ENCODE data around the gene ABHD14A.
A peak's percentile ranks its signal among the peaks of the same experiment; 100 is the strongest.

ABHD14A gene

DNA sequence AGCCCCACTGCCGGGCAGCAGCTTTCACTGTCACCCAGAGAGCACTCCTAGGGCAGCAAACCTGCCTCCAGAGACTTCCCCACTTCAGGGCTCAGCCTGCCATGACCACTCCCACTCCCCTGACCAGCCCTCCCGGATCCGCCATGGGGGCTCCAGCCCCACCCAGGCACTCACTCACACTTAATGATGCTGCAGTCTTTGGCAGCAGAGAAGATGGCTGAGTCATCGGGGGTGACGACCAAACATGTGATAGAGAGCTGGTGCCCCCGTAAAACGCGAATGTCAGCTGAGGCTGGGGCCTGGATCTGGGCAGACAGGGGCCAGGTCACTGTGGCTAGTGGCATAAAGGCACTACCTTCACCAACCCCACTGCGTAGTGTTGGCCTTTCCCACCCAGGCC, 37.9 kb upstream of the ABHD14A start:
- peaks cover 22% of the 10 kb centered on the region for H3K4me1 Mint-ChIP-seq (ENCODE audit: low read depth)
- H3K36me3 Mint-ChIP-seq = peaks cover 4% of the 10 kb centered on the region
- no peak overlapping the region for H3K27ac Mint-ChIP-seq

GRCh38 chr3:51937611-51938450, 37.0 kb upstream of the ABHD14A start:
- Mint-ChIP-seq H3K27me3 (no peaks in the 10 kb centered on the region), H3K4me1 (ENCODE audit: low read depth) (peaks cover 24% of the 10 kb centered on the region), H3K36me3 (peaks cover 4% of the 10 kb centered on the region), H3K9me3 (ENCODE audit: low read depth) (no peaks in the 10 kb centered on the region), H3K4me3 (no peak overlapping the region), H3K27ac (peak overlapping the region; percentile 22)

More for the DNA sequence above, 37.9 kb upstream of the ABHD14A start:
- no peaks in the 10 kb centered on the region for H3K27me3 Mint-ChIP-seq
- H3K4me3 Mint-ChIP-seq = no peak overlapping the region
- H3K9me3 Mint-ChIP-seq (ENCODE audit: low read depth) = no peaks in the 10 kb centered on the region

DNA sequence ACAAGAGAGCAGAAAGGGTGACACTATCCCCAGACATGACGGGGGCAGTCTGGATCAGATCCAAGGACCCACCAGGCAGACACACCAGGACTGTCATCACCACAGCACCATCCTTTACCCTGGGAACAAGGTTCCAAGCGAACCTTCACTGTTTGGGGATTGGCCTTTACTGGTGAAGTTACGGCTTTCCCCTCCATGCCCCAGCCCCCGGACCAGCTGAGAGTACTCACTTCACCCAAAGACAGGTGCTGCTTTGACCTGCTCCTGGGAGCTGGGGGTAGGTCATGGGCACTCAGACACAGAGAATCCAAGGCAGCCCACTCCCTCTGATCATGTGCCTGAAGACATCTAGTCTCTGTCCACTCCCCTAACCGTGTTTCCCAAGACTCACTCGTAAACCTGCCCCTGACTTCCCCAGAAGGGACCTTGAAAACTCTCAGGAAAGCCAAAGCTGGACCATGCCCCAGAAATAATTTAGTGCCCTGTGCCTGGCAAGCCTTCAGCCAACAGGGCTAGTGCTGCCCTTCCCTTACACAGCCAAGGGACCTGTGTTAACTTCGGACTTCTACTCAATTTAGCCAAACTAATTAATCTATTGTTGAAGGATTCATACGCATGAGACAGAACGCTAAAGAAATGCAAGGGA, 36.0 kb upstream of the ABHD14A start:
- no peaks in the 10 kb centered on the region for H3K27me3 Mint-ChIP-seq
- peaks cover 4% of the 10 kb centered on the region for H3K36me3 Mint-ChIP-seq
- no peaks in the 10 kb centered on the region for H3K9me3 Mint-ChIP-seq (ENCODE audit: low read depth)
- H3K4me1 Mint-ChIP-seq (ENCODE audit: low read depth) = peaks cover 27% of the 10 kb centered on the region
- peak overlapping the region; percentile 8 for H3K27ac Mint-ChIP-seq
- H3K4me3 Mint-ChIP-seq = peak overlapping the region; percentile 98

DNA sequence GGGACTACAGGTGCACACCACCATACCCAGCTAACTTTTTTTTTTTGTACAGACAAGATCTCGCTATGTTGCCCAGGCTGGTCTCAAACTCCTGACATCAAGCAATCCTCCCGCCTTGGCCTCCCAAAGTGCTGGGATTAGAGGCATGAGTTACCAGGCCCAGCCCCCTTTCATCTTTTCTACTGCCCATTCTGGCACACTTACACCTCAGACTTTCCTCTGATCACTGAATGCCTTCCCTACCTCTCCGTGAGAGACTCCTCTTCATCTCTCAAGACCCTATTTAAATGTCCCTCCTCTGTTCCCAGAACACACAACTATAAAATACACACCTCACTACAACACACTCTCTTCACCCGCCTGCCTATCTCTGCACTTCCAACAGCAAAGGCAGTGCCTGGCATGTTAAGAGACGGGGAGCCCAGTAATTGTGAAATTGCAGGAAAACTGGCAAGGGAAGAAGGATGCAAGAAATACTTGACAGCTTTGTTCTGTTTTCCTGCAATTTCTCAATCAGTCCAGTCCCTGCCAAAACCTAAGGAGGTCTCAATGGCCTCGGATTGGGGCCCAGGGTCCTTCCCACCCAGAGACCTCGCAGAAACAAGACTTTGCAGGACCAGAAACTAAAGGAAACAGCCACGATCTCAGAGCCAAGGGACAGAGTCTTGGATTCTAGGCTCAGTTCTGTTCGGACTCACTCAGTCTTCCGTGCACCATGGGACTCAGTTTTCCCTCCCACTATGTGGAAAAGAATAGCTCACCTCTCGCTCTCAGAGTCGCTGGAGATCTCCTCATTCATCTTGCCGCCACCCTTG, 34.0 kb upstream of the ABHD14A start:
- Mint-ChIP-seq H3K9me3 (ENCODE audit: low read depth) (no peaks in the 10 kb centered on the region), H3K4me1 (ENCODE audit: low read depth) (peaks cover 28% of the 10 kb centered on the region), H3K4me3 (peak overlapping the region; percentile 98), H3K27ac (peak overlapping the region; percentile 89), H3K36me3 (peaks cover 4% of the 10 kb centered on the region), H3K27me3 (no peaks in the 10 kb centered on the region)

DNA sequence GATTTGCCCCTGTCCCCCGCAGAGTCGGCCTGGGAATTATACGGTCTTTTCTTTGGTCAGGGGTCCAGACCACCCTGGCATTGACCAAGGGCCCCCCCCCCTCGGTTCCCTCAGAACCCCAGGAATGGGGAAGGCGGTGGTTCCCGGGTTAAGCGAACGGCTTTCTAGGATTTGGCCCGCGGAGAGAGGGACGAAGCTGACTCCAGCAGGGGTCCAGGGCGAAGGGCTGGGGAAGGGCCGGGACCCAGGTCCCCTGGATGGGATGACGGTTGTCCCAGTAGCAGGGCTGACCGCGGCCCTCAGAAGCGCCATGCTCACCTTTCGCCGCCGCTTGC, 33.4 kb upstream of the ABHD14A start:
- peaks cover 28% of the 10 kb centered on the region for H3K4me1 Mint-ChIP-seq (ENCODE audit: low read depth)
- no peaks in the 10 kb centered on the region for H3K27me3 Mint-ChIP-seq
- H3K4me3 Mint-ChIP-seq = peak overlapping the region; percentile 98
- H3K9me3 Mint-ChIP-seq (ENCODE audit: low read depth) = no peaks in the 10 kb centered on the region
- H3K27ac Mint-ChIP-seq = peak overlapping the region; percentile 89
- H3K36me3 Mint-ChIP-seq = peaks cover 4% of the 10 kb centered on the region

GRCh38 chr3:51941798-51942602, 32.9 kb upstream of the ABHD14A start, which contains the start of the genes PARP3 and RRP9:
TSS of gene PARP3 (plus strand) at chr3:51942363. CDS start at chr3:51943356, 993 bp downstream.
TSS of gene RRP9 (minus strand) at chr3:51941904. CDS start at chr3:51941867, 37 bp downstream.
- peaks cover 4% of the 10 kb centered on the region for H3K36me3 Mint-ChIP-seq
- no peaks in the 10 kb centered on the region for H3K27me3 Mint-ChIP-seq
- no peaks in the 10 kb centered on the region for H3K9me3 Mint-ChIP-seq (ENCODE audit: low read depth)
- peak within 1 kb of the TSS; percentile 89 for H3K27ac Mint-ChIP-seq
- H3K4me3 Mint-ChIP-seq = peak within 1 kb of the TSS; percentile 98
- peaks cover 28% of the 10 kb centered on the region for H3K4me1 Mint-ChIP-seq (ENCODE audit: low read depth)

DNA sequence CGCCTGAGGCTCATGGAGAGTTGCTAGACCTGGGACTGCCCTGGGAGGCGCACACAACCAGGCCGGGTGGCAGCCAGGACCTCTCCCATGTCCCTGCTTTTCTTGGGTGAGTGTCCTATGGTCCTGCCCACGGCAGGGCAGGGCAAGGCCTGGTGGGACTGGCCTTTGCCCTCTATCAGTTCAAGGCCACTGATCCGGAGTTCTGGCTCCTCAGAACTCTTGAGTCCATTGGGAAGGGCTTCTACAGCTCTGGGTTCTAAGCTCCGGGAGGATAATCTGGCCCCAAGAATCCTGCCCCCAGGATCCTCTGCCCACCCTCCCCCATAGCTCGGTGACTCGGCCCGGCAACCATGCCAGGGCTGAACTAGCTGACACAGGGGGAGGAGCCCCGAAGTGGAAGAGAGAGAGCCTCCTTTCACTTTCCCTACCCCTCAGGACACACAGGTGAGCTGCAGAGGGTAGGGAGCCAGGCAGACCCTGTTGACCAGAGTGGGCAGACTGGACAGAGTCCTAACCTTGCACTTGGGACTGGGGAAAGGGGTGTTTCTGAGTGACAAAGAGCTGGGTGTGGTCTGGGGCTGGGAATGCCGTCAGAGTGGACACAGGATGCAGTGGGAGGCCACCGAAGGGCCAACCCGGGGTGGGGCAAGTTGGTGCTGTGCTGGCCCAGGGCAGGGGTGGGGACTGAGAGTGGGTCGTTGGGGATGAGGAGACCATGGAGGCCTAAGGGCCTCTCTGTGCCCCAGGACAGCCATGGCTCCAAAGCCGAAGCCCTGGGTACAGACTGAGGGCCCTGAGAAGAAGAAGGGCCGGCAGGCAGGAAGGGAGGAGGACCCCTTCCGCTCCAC, 32.0 kb upstream of the ABHD14A start:
- no peaks in the 10 kb centered on the region for H3K9me3 Mint-ChIP-seq (ENCODE audit: low read depth)
- no peaks in the 10 kb centered on the region for H3K27me3 Mint-ChIP-seq
- H3K36me3 Mint-ChIP-seq = peaks cover 4% of the 10 kb centered on the region
- H3K4me3 Mint-ChIP-seq = peak overlapping the region; percentile 98
- H3K27ac Mint-ChIP-seq = peak overlapping the region; percentile 87
- peaks cover 28% of the 10 kb centered on the region for H3K4me1 Mint-ChIP-seq (ENCODE audit: low read depth)

GRCh38 chr3:51943451-51944391, 31.1 kb upstream of the ABHD14A start:
- Mint-ChIP-seq H3K27ac (peak overlapping the region; percentile 43), H3K4me3 (peak overlapping the region; percentile 41), H3K27me3 (no peaks in the 10 kb centered on the region)

DNA sequence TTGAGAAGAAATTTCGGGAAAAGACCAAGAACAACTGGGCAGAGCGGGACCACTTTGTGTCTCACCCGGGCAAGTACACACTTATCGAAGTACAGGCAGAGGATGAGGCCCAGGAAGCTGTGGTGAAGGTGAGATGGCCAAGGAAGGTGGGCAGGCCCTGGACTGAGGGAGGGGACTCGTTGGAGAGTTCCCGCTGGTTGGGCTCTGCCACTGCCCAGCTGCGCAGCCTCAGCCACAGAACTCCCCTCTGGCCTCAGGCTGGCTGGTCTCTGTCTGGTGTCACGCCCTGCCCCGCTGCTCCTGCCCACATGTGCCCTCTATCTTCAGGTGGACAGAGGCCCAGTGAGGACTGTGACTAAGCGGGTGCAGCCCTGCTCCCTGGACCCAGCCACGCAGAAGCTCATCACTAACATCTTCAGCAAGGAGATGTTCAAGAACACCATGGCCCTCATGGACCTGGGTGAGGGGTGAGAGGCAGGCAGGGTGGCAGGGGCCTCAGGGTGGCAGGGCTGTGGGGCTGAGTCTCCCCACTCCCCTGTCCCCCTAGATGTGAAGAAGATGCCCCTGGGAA, 30.3 kb upstream of the ABHD14A start:
- Mint-ChIP-seq H3K4me1 (ENCODE audit: low read depth) (peaks cover 21% of the 10 kb centered on the region), H3K27me3 (no peaks in the 10 kb centered on the region), H3K9me3 (ENCODE audit: low read depth) (no peaks in the 10 kb centered on the region), H3K36me3 (peaks cover 4% of the 10 kb centered on the region), H3K27ac (peak overlapping the region; percentile 43), H3K4me3 (no peak overlapping the region)

More at GRCh38 chr3:51943451-51944391, 31.1 kb upstream of the ABHD14A start:
- no peaks in the 10 kb centered on the region for H3K9me3 Mint-ChIP-seq (ENCODE audit: low read depth)
- peaks cover 4% of the 10 kb centered on the region for H3K36me3 Mint-ChIP-seq
- H3K4me1 Mint-ChIP-seq (ENCODE audit: low read depth) = peaks cover 27% of the 10 kb centered on the region

GRCh38 chr3:51945031-51945840, 29.6 kb upstream of the ABHD14A start:
- Mint-ChIP-seq H3K27ac (no peak overlapping the region), H3K4me1 (ENCODE audit: low read depth) (peaks cover 15% of the 10 kb centered on the region), H3K36me3 (peaks cover 4% of the 10 kb centered on the region), H3K4me3 (no peak overlapping the region), H3K27me3 (no peaks in the 10 kb centered on the region), H3K9me3 (ENCODE audit: low read depth) (no peaks in the 10 kb centered on the region)

GRCh38 chr3:51945926-51946705, 28.7 kb upstream of the ABHD14A start:
- Mint-ChIP-seq H3K36me3 (no peaks in the 10 kb centered on the region), H3K9me3 (ENCODE audit: low read depth) (no peaks in the 10 kb centered on the region), H3K4me1 (ENCODE audit: low read depth) (peaks cover 6% of the 10 kb centered on the region), H3K4me3 (no peak overlapping the region), H3K27ac (no peak overlapping the region), H3K27me3 (no peaks in the 10 kb centered on the region)

Measured in activated naive CD8-positive, alpha-beta T cell (primary cell).